Esophagus squamous epithelium (tissue), 4 donors: ENCODE measurements around the gene DOP1B.

Source experiments
- POLR2A ChIP-seq, 4 donors: fragments of 450-650 bp; IDR thresholded peaks; one replicate each; pipeline ENCODE4 v1.6.1; 2017; ENCODE audit warnings: antibody characterized with exemption in 4 of 4, mild to moderate bottlenecking in 4 of 4, moderate library complexity in 3 of 4
- TF ChIP-seq, protein P1 (sequence below), 6 experiments: fragments of 450-650 bp in 4 of 6; fragments of 200-600 bp in 2 of 6; sonication (generic) in 2 of 6; IDR thresholded peaks; one replicate each; pipeline ENCODE4 v1.5.1; 2016 to 2019; ENCODE audit warnings: antibody characterized with exemption in 6 of 6, mild to moderate bottlenecking in 4 of 6, moderate library complexity in 4 of 6

DNA sequence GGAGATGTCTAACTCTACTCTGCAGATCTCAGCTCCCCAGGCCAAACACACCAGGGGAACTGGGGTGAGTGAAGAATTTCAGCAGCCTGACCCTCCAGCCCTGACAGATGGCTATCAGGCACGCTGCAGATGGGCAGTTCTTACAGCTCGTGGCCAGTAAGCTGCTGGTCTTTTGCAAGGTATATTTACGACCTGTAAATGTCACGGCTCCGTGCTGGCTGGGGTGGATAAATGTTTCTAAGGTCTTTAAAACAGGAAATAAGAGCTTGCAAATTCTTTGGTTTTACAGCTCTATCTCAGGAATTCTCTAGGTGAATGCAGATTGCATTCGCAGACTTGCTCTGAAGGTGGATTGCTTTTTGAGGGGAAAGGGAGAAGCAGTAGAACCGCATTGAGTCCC is 10.1 kb downstream of the DOP1B start:
- TF ChIP-seq, protein P1, sequence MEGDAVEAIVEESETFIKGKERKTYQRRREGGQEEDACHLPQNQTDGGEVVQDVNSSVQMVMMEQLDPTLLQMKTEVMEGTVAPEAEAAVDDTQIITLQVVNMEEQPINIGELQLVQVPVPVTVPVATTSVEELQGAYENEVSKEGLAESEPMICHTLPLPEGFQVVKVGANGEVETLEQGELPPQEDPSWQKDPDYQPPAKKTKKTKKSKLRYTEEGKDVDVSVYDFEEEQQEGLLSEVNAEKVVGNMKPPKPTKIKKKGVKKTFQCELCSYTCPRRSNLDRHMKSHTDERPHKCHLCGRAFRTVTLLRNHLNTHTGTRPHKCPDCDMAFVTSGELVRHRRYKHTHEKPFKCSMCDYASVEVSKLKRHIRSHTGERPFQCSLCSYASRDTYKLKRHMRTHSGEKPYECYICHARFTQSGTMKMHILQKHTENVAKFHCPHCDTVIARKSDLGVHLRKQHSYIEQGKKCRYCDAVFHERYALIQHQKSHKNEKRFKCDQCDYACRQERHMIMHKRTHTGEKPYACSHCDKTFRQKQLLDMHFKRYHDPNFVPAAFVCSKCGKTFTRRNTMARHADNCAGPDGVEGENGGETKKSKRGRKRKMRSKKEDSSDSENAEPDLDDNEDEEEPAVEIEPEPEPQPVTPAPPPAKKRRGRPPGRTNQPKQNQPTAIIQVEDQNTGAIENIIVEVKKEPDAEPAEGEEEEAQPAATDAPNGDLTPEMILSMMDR (IDR thresholded peaks at IDR 0.05) = no peak
- TF ChIP-seq POLR2A (IDR thresholded peaks at IDR 0.05) = no peak
